ENCODE results near the gene RNF103. TPM values are rescaled to one million over a fixed set of nuclear protein-coding genes. Genes with fewer than 3 reads are reported as not detected.
A peak's percentile ranks its signal among the peaks of the same experiment; 100 is the strongest.

The RNF103 gene
- total RNA-seq, 1 experiment from 2014 or later, result 16.1 TPM

DNA sequence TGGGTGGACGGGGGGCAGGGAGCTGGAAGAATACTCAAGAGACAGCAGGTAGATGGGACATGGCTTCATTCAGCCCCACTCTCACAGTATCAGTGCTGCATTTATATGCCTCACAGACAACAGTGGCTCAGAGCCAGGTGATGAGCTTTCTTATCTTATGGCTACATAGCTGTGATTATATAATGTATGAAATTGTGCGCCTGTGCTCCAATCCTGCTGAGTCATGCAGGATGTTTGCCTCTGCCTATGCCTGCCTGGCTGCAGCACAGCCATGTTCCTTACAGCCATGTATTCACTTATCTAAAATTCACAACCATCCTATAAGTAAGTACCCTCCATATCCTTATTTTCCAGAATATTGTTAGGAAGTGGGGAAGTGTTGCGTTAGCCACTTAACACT, 37.7 kb upstream of the RNF103 start:
- no peaks in the 10 kb centered on the region for H4K20me1 ChIP-seq (ENCODE audit: insufficient read depth)
- no peaks in the 10 kb centered on the region for H3K9me2 ChIP-seq (ENCODE audit: insufficient read depth)
- no peak overlapping the region for H2AFZ ChIP-seq (ENCODE audit: low read depth, low read length, poor library complexity, severe bottlenecking)
- no peaks in the 10 kb centered on the region for H3K27me3 ChIP-seq (ENCODE audit: insufficient read depth, low read length)
- CTCF ChIA-PET, result no interaction called here
- DNase-seq (ENCODE audit: low read depth, low spot score), result peak; percentile 4
- TF ChIP-seq CBX3 (IDR thresholded peaks at IDR 0.05; ENCODE audit: low read depth) (peak; percentile 50; the same call in 1 of the 2 replicates), CEBPB (IDR thresholded peaks at IDR 0.05; ENCODE audit: low read depth) (no peak)
- TF ChIP-seq, protein P1, sequence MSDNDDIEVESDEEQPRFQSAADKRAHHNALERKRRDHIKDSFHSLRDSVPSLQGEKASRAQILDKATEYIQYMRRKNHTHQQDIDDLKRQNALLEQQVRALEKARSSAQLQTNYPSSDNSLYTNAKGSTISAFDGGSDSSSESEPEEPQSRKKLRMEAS (IDR thresholded peaks at IDR 0.05), result no peak
- TF ChIP-seq, protein P2, sequence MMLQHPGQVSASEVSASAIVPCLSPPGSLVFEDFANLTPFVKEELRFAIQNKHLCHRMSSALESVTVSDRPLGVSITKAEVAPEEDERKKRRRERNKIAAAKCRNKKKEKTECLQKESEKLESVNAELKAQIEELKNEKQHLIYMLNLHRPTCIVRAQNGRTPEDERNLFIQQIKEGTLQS (IDR thresholded peaks at IDR 0.05), result no peak
- RAD21 ChIA-PET (ENCODE audit: low non-redundant PET in 1 of 2, low total read pairs in 2 of 2, uncharacterized antibody in 2 of 2, unreplicated experiment in 2 of 2), result no interaction called here
- BruUV-seq (replicated peaks), result no TSS peak
- H3K9me3 ChIP-seq (ENCODE audit: control insufficient read depth in 1 of 2, insufficient read depth in 1 of 2, low read depth in 1 of 2, low read length in 2 of 2), result peaks cover 0 to 5% of the 10 kb centered on the region in 2 experiments; a peak in 1 of 4 replicates
- no peaks in the 10 kb centered on the region for H3K36me3 ChIP-seq (ENCODE audit: control insufficient read depth in 1 of 2, insufficient read depth in 2 of 2, low read length in 2 of 2)
- H3K4me1 ChIP-seq (ENCODE audit: control insufficient read depth in 1 of 2, insufficient read depth in 2 of 2, low read length in 2 of 2), result no peaks in the 10 kb centered on the region
- intact Hi-C loops (cut with micrococcal nuclease), result no loop called here
- no peak for ATAC-seq
- H3K4me3 ChIP-seq (replicated peaks in 1 of 2; ENCODE audit: low read depth in 1 of 2, low read length in 2 of 2), result no peak overlapping the region
- no peaks in the 10 kb centered on the region for H3K79me2 ChIP-seq (ENCODE audit: insufficient read depth, low read length)
- H3K9ac ChIP-seq (ENCODE audit: low read length), result no peak overlapping the region
- POLR2A ChIA-PET, result no interaction called here
- no peak overlapping the region for H3K27ac ChIP-seq (ENCODE audit: low read depth, low read length)
- no peak overlapping the region for H3K4me2 ChIP-seq (ENCODE audit: low read length)

DNA sequence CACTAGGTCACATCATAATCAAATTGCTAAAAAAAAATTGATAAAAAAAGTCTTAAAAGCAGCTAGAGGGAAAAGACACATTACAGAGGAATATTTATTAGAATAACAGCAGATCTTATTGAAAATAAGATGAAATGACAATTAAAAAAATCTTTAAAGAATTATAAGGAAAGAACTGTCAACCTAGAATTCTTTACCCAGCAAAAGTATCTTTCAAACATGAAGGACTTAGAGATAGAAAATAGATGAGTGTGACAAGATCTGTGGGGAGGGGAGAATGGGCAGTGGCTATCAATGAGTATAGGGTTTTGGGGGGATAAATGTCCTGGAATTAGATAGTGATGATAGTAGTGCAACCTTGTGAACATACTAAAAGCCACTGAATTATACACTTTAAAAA, 26.5 kb upstream of the RNF103 start:
- CTCF ChIA-PET, result interaction anchor here (1.4 kb wide), 1 partner anchor 26 kb away, joined by 3 read pairs; no protein-coding TSS in a partner anchor

More for the DNA sequence above, 26.5 kb upstream of the RNF103 start:
- ChIA-PET POLR2A (no interaction called here), RAD21 (ENCODE audit: low non-redundant PET in 1 of 2, low total read pairs in 2 of 2, uncharacterized antibody in 2 of 2, unreplicated experiment in 2 of 2) (no interaction called here)
- no peak overlapping the region for H3K9ac ChIP-seq (ENCODE audit: low read length)
- BruUV-seq (replicated peaks), result no TSS peak
- H3K4me3 ChIP-seq (replicated peaks in 1 of 2; ENCODE audit: low read depth in 1 of 2, low read length in 2 of 2), result no peak overlapping the region
- DNase-seq (ENCODE audit: low read depth, low spot score) (no peak), ATAC-seq (no peak)
- H3K4me2 ChIP-seq (ENCODE audit: low read length), result no peak overlapping the region
- no peaks in the 10 kb centered on the region for H3K79me2 ChIP-seq (ENCODE audit: insufficient read depth, low read length)
- H3K27ac ChIP-seq (ENCODE audit: low read depth, low read length), result no peak overlapping the region
- no peaks in the 10 kb centered on the region for H4K20me1 ChIP-seq (ENCODE audit: insufficient read depth)
- H3K36me3 ChIP-seq (ENCODE audit: control insufficient read depth in 1 of 2, insufficient read depth in 2 of 2, low read length in 2 of 2), result no peaks in the 10 kb centered on the region
- no peaks in the 10 kb centered on the region for H3K4me1 ChIP-seq (ENCODE audit: control insufficient read depth in 1 of 2, insufficient read depth in 2 of 2, low read length in 2 of 2)
- no peaks in the 10 kb centered on the region for H3K9me3 ChIP-seq (ENCODE audit: control insufficient read depth in 1 of 2, insufficient read depth in 1 of 2, low read depth in 1 of 2, low read length in 2 of 2)
- no peaks in the 10 kb centered on the region for H3K27me3 ChIP-seq (ENCODE audit: insufficient read depth, low read length)
- TF ChIP-seq, protein P3, sequence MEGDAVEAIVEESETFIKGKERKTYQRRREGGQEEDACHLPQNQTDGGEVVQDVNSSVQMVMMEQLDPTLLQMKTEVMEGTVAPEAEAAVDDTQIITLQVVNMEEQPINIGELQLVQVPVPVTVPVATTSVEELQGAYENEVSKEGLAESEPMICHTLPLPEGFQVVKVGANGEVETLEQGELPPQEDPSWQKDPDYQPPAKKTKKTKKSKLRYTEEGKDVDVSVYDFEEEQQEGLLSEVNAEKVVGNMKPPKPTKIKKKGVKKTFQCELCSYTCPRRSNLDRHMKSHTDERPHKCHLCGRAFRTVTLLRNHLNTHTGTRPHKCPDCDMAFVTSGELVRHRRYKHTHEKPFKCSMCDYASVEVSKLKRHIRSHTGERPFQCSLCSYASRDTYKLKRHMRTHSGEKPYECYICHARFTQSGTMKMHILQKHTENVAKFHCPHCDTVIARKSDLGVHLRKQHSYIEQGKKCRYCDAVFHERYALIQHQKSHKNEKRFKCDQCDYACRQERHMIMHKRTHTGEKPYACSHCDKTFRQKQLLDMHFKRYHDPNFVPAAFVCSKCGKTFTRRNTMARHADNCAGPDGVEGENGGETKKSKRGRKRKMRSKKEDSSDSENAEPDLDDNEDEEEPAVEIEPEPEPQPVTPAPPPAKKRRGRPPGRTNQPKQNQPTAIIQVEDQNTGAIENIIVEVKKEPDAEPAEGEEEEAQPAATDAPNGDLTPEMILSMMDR (IDR thresholded peaks at IDR 0.05 in 2 of 3, conservative IDR thresholded peaks at IDR 0.05 in 1 of 3; ENCODE audit: borderline replicate concordance in 1 of 3, insufficient read depth in 1 of 3, low read depth in 2 of 3, low read length in 2 of 3), result no peak
- TF ChIP-seq ZNF274 (IDR thresholded peaks at IDR 0.05; ENCODE audit: low read depth, low read length) (no peak), FOSL1 (IDR thresholded peaks at IDR 0.05; ENCODE audit: low read depth) (no peak), TCF7L2 (IDR thresholded peaks at IDR 0.05; ENCODE audit: borderline replicate concordance, extremely low read depth, insufficient read depth, insufficient read length) (no peak), POLR2AphosphoS5 (IDR thresholded peaks at IDR 0.05; ENCODE audit: low read depth, low read length) (no peak), JUND (IDR thresholded peaks at IDR 0.05) (no peak), EZH2 (IDR thresholded peaks at IDR 0.05) (no peak), RAD21 (IDR thresholded peaks at IDR 0.05; ENCODE audit: low read depth) (no peak)
- TF ChIP-seq, protein P1 (IDR thresholded peaks at IDR 0.05), result no peak
- TF ChIP-seq, protein P4, sequence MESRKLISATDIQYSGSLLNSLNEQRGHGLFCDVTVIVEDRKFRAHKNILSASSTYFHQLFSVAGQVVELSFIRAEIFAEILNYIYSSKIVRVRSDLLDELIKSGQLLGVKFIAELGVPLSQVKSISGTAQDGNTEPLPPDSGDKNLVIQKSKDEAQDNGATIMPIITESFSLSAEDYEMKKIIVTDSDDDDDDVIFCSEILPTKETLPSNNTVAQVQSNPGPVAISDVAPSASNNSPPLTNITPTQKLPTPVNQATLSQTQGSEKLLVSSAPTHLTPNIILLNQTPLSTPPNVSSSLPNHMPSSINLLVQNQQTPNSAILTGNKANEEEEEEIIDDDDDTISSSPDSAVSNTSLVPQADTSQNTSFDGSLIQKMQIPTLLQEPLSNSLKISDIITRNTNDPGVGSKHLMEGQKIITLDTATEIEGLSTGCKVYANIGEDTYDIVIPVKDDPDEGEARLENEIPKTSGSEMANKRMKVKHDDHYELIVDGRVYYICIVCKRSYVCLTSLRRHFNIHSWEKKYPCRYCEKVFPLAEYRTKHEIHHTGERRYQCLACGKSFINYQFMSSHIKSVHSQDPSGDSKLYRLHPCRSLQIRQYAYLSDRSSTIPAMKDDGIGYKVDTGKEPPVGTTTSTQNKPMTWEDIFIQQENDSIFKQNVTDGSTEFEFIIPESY (IDR thresholded peaks at IDR 0.05; ENCODE audit: extremely low read depth, insufficient replicate concordance, low read length), result no peak
- H2AFZ ChIP-seq (ENCODE audit: low read depth, low read length, poor library complexity, severe bottlenecking), result no peak overlapping the region
- H3K9me2 ChIP-seq (ENCODE audit: insufficient read depth), result no peaks in the 10 kb centered on the region
- intact Hi-C loops (cut with micrococcal nuclease), result no loop called here
